ENCODE results near the gene FARP1. TPM values are rescaled to one million over a fixed set of nuclear protein-coding genes. Genes with fewer than 3 reads are reported as not detected.

Gene FARP1
- total RNA-seq, 1 donor from 2014 or later: 186 TPM

DNA sequence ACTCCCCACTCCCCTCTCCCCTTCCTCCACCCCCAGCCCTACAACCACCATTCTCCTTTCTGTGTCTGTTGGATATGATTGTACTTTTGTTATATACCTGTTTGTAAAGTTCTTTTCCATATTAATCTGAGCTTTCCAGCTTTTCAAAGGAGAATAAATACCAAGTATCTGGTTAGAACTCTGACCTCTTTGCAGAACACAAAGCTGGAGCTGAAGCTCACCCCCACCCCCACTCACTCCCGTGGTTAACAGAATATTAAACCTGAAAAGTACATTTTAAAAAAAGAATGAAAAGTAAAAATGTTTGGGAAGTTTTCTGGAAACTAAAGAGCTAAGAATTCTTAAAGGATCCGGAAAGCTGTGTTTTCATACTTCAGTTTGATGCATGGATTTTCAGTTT is 189.3 kb downstream of the FARP1 start:
- no peak for DNase-seq (ENCODE audit: low spot score)

DNA sequence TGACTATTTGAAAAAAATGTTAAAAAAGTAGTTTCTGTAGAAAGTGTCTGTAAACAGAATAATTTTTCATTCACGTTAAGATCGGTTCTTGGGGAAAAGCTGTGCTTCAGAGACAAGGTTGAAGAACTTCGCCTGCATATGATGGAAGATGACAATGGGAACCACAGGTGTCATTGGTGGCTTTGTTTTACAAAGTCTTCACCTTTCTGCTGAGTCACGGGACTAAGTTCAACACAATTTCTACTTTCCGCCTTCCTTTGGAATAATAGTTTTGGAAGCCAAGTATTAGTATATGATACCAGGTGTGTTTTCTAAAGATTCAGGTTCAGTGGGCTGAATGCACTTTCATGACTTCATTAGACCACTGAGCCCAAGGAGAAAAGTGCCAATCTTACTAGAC is 189.8 kb downstream of the FARP1 start:
- DNase-seq (ENCODE audit: low spot score): no peak

DNA sequence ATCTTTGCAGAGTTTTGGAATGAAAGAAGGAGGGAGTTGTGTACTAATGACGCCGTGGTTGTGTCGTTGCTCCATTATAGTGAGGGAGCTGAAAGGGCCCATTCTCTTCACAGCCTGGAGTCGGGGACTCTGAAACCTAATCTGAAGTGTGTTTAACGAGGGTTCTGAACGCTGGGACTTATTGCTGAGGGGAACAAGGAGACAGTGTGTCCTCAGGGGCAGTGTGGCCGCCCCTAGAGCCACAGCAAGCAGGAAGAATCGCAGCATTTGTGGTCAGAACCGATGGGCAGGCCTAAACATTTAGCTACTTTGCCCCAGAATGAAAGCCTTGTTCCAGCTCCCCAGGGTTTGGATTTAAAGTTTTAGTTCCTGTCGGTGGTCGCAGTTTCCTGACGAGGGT is 190.6 kb downstream of the FARP1 start:
- no peak for DNase-seq (ENCODE audit: low spot score)

DNA sequence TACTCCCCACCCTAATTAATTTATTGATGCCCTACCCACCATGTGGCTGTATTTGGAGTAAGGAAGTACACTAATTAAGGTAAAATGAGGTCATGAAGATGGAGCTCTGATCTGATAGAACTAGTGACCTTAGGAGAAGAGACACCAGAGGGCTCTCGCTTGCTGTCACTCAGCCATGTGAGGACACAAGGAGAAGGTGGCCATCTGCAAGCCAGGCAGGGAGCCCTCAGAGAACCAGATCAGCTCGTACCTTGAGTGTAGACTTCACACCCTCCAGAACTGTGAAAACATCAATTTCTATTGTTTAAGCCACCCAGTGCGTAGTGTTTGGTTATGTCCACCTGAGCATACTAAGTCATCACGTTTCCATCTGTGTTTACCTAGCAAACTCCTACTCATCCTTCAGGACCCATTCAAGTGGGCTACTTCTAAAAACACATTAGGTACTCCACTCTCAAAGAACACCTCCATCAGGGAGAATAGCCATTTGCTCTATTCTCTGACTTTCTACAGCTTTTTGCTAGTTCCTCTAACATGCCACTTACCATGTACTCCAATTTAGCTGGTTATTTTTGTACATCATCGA is 191.8 kb downstream of the FARP1 start:
- DNase-seq (ENCODE audit: low spot score): no peak

DNA sequence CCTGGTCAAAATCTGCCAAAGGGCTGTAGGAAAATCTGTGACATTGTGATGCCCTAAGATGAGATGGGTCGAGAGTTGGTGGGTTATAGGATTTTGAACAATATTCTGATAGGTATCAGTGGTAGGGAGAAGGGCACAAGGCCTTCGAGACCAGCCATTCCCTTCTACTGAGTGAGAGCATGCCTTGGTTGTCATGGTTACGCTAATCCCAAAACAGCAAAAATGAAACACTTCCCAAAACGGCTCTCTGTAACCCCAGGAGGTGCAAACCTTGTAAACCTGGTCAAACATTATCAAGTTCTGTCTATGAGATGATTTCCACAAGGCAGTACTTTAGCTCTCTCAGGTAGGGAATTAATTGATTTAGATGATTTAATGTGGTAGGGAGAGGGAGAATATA is 192.8 kb downstream of the FARP1 start:
- no peak for DNase-seq (ENCODE audit: low spot score)

DNA sequence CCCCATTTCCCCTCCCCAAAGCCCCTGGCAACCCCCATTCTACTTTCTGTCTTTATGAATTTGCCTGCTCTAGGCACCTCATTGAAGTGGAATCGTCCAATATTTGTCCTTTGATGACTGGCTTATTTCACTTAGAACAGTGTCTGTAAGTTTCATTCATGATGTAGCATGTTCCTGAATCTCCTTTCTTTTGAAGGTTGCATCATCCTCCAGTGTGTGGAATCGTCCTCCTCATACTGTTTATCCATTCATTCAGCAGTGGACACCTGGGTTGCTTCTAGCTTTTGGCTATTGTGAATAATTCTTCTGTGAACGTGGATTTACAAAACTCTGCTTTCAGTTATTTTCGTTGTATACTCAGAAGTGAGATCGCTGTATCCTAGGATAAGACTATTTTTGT is 195.4 kb downstream of the FARP1 start:
- no peak for DNase-seq (ENCODE audit: low spot score)

DNA sequence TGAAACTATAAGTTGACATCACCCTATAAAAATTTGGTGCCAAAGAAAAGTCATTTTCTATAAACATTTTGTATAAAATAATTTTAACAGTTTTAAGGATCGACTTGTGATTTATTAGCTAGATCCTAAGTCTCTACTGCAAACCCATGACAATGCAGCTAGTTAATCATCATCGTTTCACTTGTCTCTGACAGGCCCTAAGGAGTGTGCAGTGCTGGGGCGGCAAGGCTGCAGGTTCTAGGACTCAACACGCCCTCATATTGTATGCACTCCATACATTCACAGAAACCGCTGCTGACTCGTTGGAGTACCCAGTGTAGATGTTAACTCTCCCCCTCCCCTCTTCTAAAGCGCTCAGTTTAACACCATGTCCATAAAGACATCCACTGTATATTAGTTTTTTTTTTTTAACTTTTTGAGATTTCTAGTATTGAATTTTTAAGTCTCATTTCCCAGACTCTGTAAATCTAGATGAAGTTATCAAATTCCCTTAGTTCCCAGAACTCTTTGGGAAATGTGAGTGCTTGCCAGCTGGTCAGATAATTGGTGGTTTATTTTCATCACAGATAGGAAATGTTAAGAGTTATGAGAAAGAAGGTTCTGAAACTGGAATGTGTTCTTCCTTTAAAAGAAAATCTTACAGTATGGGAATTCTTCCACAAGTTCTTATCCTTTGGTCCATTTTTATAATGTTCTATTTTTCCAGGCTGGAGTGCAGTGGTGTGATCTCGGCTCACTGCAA is 197.0 kb downstream of the FARP1 start:
- no peak for DNase-seq (ENCODE audit: low spot score)

DNA sequence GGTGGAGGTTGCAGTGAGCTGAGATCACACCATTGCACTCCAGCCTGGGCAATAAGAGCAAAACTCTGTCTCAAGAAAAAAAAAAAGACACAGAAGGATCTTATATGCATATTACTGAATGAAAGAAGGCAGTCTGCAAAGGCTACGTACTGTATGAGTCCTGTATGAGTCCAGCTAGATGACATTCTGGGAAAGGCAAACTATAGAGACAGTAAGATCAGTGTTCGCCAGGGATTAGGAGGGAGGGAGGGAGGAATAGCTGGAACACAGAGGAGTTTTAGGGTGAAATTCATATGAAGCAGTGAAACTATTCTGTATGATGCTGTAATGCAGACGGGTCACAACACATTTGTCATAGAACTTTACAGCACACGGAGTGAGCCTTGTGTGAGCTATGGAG is 200.1 kb downstream of the FARP1 start:
- DNase-seq (ENCODE audit: low spot score): no peak

DNA sequence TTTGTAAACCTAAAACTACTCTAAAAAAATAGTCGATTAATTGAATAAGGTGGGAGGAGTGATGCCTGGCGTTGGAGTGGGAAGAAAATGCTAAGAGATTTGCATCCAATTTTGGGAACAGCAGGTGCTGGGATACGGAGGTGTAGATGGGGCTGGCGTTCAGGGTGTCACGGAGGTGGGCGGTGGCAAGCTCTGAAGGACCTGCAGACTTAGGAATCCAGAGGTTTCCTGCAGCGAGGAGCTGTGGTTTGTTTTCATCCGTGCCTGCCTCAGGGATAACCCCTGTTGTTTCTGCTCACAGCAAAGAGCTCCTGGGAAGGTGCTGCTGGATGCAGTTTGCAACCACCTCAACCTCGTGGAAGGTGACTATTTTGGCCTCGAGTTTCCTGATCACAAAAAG is 200.6 kb downstream of the FARP1 start:
- no peak for DNase-seq (ENCODE audit: low spot score)

DNA sequence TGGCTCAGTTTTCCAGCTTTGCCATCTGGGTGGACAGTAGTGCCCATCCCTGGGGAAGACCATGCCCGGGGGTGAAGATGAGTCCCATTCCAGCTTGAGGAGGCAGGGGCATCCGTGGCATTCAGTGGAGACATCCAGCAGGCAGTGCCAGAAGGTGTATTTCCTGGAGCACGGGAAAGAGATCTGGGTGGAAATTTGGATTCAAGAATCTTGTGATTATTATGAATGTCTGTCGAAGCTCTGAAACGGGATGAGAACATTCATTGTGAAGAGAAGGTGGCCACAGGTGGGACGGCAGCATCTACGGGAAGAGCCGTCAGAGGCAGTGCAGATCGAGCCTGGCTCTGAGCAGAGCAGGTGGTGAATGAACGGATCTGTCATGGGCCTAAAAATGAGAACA is 201.5 kb downstream of the FARP1 start:
- no peak for DNase-seq (ENCODE audit: low spot score)

DNA sequence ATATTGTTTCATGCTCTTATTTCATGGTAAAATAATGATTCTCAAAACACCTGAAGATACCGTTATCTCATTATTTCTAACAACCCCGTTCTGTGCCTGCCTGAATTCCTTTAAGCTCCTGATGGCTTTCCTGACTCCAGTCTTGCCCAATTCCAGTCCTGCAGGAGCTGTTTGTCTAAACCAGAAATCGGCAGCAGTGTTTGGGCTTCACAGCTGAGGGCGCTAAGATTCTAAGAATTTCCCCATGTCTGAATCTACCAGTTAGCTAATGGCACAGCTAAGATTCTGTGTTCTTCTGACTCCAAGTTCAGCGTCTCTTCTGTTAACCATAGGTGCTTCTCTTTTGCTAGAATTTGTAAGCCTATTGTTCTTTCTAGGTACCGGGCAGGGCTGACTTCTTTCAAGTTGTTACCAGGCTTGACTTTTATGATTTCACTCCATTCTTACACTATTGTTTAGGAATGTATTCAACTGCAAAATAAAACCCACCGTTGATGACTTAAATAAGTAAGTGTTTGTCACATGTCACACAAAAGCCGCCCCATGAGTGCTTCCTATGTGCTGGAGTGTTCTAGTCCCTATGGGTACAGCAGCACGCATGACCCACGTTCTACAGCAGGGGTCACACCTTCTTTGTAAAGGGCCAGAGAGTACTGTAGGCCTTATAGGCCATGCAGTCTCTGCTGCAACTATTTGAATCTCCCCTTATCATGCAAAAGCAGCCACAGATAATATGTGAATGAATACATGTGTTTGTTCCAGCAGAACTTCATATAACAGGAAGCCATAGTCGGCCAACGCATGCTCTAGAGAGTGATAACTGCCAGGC is 202.4 kb downstream of the FARP1 start:
- DNase-seq (ENCODE audit: low spot score): no peak

DNA sequence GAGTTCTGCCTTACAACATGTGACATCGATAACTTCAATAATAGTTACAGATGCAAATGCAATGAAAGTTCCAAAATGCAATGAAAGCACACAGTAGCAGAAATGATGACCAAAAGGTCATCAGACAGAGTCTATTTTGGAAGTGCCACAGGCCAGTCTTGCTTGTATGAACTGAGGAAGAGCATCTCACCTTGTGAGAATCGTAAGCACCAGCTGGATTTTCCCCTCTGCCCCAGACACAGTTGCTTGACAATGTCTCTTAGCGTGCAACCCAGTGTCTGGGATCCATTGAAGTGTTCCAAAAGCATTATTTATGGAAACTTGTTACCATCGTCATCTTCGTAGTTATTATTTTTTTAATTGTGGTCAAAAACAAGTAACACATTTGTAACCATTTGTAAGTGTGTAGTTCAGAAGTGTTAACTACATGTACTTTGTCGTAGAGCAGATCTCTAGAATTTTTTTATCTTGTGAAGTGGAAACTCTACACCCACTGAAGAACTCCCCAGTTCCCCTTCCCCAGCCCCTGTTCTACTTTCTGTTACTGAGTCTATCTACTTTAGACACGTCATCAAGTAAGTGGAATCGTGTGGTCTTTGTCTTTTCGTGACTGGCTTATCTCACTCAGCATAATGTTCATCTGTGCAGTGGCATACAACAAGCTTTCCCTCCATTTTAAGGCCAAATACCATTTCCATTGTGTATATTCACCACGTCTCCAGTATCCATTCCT is 204.2 kb downstream of the FARP1 start:
- no peak for DNase-seq (ENCODE audit: low spot score)

DNA sequence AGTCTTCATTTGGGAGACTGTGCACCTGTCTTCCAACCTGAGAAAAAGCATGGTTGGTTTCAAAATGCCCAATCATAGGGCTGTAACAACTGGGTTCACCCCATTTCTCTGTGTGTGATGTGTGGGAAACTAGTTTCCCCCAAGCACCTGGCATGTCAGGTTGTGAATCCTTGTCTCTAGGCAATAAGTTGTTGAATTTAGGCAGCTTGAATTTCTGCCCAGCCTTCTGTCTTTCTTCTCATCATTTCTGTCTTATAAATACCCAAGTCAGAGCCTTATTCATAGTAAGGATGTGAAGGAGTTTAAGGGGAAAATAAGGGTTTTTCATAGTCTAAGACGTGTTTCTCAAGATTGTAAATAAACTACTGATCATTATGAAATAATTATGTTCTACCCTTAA is 204.9 kb downstream of the FARP1 start:
- DNase-seq (ENCODE audit: low spot score): no peak

DNA sequence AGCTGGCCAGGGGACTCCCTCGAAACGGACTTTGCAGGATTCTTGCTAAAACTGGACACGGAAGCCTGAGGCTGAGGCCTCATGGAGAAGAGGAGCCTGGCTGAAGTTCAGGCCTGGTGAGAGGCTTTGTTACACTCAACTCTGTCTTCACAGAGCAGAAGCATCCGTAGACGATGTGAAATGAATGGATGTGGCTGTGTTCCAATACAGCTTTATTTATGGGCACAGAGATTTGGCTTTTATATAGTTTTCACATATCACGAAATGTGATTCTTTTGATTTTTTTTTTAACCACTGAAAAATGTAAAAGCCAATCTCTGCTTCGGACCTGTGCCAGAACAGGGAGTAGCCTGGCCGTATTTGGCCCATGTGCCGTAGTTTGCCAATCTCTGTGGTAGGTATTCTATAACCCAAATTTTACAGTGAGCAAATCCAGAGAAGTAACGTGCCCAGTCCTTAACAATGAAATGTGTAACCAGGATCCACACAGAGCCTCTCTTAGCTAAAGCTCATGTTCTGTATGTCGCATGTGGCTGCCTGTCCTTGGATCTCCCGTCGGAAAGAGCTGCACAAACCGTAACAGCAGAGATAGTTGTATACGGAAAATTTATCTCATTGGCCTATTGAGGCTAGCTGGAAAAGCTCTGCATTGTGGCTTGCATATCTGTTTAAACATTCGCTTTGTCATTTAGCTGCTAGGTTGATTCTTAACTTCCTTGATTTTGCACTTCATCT is 205.7 kb downstream of the FARP1 start:
- no peak for DNase-seq (ENCODE audit: low spot score)

DNA sequence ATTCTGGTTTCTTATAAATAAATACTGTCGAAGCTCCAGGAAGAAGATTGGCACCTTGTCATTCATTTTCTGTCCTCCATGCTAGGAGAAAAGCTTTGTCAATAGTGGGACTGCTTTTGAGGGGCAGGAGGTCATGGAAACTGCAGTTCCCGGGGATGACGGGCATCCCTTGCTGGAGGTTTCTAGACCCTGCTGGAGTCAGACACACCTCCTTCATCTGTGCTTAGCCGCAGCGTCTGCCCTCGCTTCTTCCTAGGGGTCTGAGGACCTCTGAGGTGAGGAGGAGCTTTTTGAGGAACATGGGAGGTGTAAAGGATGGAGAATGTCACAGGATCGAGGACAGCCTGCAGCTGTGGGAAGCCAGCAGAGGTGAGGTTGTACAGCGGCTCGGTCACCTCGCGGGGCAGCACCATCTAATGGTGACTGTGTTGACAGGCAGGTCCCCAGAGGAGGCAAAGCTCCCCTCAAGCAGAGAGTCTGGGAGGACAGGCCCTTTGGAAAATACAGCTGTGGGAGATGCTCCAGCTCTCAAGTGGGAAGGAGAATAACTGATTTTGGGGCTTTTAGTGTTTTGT is 206.9 kb downstream of the FARP1 start:
- DNase-seq (ENCODE audit: low spot score): no peak

DNA sequence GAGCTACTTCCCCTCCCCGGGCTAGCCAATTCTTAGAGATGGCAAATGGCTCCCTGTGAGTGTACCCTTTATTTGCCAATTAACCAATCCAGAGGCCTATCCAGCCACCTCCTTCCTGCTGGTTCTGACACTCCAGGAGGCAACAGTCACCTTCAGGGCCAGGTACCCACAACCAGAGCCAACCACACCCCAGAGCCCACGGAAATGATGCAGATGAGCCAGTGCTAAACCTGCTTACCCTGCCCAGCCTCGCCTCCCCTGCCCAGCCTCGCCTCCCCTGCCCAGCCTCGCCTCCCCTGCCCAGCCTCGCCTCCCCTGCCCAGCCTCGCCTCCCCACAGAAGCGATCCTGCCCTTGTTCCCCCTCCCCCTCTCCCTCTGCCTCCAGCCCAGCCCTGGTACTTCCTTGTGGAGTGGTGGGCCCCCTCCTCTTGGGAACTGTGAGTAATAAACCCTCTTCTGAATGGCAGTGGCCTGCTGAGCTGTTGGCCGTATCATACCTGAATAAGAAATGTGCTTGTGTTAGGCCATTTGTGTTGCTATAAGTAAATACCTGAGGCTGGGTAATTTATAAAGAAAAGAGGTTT is 207.9 kb downstream of the FARP1 start:
- no peak for DNase-seq (ENCODE audit: low spot score)

DNA sequence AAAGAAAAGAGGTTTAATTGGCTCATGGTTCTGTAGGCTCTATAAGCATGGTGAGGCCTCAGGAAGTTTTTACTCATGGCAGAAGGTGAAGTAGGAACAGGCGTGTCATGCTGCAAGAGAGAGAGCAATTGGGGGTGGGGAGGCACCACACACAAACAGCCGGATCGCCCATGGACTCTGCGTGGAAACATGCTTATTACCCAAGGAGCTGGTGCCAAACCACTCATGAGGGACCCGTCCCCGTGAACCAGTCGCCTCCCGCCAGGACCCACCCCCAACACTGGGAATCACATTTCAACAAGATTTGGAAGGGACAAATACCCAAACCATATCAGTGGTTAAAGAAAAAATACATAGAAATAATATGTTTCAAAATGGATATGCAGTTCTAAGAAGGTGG is 208.7 kb downstream of the FARP1 start:
- no peak for DNase-seq (ENCODE audit: low spot score)

DNA sequence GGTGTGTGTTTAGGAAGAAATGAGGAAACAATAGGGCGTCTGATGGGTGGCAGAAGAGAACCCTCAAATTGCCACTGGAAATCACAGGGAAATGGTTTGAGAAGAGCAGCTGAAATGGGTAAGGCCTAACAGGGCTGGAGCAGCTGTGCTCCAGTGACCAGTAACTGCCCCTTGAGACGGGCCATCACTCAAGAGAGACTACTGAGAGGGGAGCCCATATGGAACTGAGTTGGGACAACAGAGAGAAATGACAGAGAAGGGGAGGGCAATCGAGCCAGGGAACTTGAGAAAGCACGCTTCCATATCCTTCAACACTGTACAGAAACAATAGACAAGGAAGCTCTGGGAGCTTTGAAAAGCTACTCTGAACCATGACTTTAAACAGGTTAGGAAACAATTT is 209.3 kb downstream of the FARP1 start:
- DNase-seq (ENCODE audit: low spot score): no peak

DNA sequence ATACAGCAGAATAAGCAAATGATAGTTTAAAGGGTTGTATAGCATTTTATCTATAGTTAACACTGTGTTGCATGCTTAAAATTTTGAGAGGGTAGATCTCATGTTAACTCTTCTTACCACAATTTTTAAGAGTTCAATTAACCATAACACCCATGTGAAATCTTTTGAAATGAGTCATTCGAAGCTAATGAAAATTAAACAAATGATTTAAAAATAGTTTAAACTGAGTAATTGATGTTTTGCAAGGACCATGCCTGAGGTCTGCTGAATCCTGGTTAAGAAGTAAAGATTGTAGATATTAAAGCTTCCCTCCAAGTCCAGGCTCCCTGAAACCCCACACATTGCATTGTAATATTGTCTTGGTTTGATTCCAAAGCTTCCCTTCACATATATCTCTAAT is 210.9 kb downstream of the FARP1 start:
- no peak for DNase-seq (ENCODE audit: low spot score)

DNA sequence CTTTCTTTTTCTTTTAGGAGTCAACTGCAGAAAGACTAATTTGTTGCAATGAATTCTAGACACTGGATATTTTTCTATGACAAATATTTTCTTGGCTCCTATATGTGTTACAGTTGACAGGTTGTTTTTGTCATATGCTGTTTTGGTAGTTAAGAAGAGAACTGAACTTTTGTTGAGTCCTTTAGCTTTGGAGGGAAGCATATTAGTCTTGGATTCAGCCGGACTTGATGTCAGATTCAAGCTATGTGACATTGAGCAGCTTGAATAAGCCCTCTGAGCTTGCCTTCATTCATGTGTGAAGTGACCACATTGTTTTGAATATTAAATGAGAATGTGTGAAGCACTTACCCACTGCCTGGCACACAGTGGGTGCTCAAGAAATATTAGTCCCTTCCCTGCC is 216.0 kb downstream of the FARP1 start:
- no peak for DNase-seq (ENCODE audit: low spot score)

DNA sequence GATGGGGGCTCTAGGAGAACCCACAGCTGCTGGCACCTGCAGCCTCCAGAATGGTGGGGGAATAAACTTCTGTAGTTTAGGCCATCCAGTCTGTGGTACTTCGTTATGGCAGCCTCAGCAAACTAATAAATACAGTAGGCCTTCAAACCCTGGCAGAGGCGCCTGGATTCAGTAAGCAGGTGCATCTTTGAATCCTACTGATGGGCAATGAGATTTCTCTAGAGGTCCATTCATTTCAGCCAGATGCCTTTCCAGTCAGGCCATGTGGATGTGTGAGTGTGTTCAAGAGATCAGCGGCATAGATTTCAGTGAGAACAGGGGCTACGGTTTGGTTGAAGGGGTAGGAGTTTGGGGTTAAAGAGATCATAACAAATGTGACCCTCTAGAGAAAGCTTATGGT is 217.7 kb downstream of the FARP1 start:
- no peak for DNase-seq (ENCODE audit: low spot score)

Data from ureter (tissue), 1 donor.